ENCODE results near the gene ATP5F1C.
"Not testable (repeated sequence)": the region's sequence is repeated elsewhere in the genome, so short reads cannot be mapped to it uniquely, and the experiment has no call there.

ATP5F1C gene

DNA sequence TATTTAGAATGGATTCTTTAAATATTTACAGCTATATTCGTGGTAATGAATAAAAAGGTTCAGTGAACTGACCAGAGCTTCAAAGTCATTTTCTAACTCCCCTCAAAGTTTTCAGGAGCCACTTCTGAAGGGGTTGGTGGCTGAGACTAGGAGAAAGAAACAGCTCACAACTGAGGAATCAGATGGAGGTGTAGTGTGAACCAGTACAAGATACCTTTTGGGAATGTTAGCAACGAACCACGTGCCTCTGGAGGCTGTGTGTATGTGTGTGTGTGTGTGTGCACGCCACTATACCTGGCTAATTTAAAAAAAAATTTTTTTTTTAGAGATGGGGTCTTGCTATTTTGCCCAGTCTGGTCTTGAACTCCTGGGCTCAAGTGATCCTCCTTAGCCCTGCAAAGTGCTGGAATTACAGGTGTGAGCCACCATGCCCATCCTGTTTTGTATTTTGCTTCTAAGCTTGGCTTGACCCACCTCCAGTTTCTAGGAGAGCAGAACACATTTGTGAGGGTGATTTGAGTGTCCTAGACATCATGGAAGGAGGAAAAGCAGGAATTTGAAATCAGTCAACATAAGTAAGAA, 20.8 kb downstream of the ATP5F1C start:
- in situ Hi-C loops (cut with MboI; ENCODE audit: low pct_unique_long_range_greater_than_20kb, low sequenced_read_pairs, unreplicated experiment) = no loop called here
- no peak for DNase-seq (ENCODE audit: low spot score)
- TF ChIP-seq, protein P1, sequence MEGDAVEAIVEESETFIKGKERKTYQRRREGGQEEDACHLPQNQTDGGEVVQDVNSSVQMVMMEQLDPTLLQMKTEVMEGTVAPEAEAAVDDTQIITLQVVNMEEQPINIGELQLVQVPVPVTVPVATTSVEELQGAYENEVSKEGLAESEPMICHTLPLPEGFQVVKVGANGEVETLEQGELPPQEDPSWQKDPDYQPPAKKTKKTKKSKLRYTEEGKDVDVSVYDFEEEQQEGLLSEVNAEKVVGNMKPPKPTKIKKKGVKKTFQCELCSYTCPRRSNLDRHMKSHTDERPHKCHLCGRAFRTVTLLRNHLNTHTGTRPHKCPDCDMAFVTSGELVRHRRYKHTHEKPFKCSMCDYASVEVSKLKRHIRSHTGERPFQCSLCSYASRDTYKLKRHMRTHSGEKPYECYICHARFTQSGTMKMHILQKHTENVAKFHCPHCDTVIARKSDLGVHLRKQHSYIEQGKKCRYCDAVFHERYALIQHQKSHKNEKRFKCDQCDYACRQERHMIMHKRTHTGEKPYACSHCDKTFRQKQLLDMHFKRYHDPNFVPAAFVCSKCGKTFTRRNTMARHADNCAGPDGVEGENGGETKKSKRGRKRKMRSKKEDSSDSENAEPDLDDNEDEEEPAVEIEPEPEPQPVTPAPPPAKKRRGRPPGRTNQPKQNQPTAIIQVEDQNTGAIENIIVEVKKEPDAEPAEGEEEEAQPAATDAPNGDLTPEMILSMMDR (IDR thresholded peaks at IDR 0.05; ENCODE audit: extremely low read depth, insufficient read depth, missing control alignments) = no peak

DNA sequence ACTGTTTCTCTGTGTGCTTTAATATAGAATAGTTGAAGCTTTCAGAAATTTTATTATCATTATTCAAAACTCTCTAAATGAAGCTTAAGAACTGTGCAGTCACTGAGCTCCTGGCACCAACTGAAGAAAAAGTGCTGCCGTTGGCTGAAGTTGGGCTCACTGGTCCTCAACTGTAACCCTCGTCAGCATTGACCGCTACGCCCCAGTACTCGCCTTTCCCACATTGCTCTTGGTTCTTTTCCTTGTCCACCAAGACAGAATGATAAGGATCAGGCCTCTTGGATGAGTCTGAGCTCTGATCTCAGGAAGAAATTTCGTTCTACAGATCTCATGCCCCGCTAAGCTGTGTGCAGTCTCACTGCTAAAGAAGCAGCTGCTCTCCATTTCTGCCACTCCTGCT, 22.5 kb downstream of the ATP5F1C start:
- no peak for DNase-seq (ENCODE audit: low spot score)
- in situ Hi-C loops (cut with MboI; ENCODE audit: low pct_unique_long_range_greater_than_20kb, low sequenced_read_pairs, unreplicated experiment) = no loop called here
- TF ChIP-seq, protein P1 (IDR thresholded peaks at IDR 0.05; ENCODE audit: extremely low read depth, insufficient read depth, missing control alignments) = no peak

DNA sequence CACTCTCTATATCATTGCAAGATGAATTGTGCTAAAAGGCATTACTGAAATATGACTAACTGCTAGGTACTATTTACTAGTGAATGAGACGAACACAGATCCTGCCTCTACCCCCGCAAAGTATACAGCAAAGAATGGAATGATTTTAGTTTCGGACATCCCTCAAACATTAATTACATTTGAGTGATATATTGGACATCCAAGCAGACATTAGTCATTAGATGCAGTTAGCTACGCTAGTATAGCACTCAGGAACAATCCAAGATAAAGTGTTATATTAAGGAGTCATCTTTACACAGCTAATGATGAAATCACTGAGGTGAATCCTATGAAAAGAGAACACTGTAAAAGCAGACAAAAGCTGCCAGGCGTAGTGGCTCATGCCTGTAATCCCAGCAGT, 23.0 kb downstream of the ATP5F1C start:
- in situ Hi-C loops (cut with MboI; ENCODE audit: low pct_unique_long_range_greater_than_20kb, low sequenced_read_pairs, unreplicated experiment) = no loop called here
- no peak for DNase-seq (ENCODE audit: low spot score)

DNA sequence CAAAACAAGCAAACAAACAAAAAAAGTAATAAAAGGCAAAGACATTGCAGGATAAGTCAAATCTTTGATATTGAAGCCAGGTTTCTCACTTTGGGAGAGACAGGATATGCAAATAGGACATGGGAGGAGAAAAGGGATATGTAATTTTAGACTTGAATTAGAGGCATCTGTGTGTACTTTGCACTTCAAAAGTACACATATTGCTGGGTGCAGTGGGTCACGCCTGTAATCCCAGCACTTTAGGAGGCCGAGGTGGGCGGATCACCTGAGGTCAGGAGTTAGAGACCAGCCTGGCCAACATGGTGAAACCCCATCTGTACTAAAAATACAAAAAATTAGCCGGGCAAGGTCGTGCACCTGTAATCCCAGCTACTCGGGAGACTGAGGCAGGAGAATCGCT, 23.8 kb downstream of the ATP5F1C start:
- in situ Hi-C loops (cut with MboI; ENCODE audit: low pct_unique_long_range_greater_than_20kb, low sequenced_read_pairs, unreplicated experiment); DNase-seq (ENCODE audit: low spot score): not testable (repeated sequence)

More for the DNA sequence above, 23.0 kb downstream of the ATP5F1C start:
- TF ChIP-seq, protein P1 (IDR thresholded peaks at IDR 0.05; ENCODE audit: extremely low read depth, insufficient read depth, missing control alignments) = no peak

DNA sequence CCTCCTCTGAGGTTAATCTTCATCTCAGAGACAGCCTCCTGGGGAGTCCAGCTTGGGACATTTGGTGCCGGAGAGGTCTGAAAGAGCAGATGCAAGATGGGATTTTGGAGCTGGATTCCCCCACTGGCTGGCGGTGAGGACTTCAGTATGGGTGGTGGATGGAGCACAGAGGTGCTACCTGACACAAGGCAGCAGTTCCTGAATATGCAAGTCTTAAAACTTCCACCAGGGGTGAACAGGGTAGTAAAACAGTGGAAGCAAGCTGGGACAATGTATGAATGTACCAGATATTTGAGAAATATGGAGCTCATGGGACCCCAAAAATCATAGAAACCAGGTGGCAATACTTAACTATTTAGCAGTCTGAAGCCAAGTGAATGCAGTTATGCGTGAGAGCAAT, 25.5 kb downstream of the ATP5F1C start:
- TF ChIP-seq, protein P1 (IDR thresholded peaks at IDR 0.05; ENCODE audit: extremely low read depth, insufficient read depth, missing control alignments) = no peak
- no peak for DNase-seq (ENCODE audit: low spot score)
- in situ Hi-C loops (cut with MboI; ENCODE audit: low pct_unique_long_range_greater_than_20kb, low sequenced_read_pairs, unreplicated experiment) = no loop called here

DNA sequence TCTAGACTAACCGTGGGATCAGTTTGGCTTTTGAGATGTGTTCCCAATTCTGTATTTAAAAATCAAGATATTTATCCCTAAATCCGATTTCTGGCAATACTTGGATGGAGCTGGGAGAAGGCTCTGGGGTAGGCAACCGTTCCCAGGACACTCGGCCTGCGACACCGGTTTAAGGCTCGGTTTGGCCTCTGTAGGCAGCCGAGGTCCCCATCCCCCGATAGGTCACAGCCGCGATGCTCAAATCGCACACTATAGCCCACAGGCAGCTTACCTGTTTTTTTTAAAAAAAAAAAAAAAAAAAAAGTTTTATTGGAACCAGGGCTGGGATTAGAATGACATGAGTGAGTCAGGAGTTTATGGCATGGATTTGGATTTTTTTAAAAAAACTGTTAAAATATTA, 29.6 kb downstream of the ATP5F1C start:
- TF ChIP-seq, protein P1 (IDR thresholded peaks at IDR 0.05; ENCODE audit: extremely low read depth, insufficient read depth, missing control alignments) = no peak
- in situ Hi-C loops (cut with MboI; ENCODE audit: low pct_unique_long_range_greater_than_20kb, low sequenced_read_pairs, unreplicated experiment) = no loop called here
- DNase-seq (ENCODE audit: low spot score) = no peak

DNA sequence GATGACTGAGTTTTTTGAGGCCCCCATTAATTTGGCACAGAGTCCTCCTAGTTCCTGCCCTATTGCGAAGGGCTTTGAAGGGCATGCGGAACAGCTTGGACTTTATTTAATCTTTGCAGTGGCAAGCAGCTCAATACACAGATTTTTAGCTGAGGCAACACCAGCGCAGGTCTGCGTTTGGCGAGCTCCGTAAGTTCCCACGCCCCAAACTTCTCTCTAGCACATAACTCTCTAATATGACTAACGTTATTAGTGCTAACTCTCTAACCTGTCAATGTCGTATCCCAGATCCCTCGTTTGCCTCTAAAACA, 30.0 kb downstream of the ATP5F1C start:
- no peak for DNase-seq (ENCODE audit: low spot score)
- TF ChIP-seq, protein P1 (IDR thresholded peaks at IDR 0.05; ENCODE audit: extremely low read depth, insufficient read depth, missing control alignments) = no peak
- in situ Hi-C loops (cut with MboI; ENCODE audit: low pct_unique_long_range_greater_than_20kb, low sequenced_read_pairs, unreplicated experiment) = no loop called here
